ENCODE data around the gene KPNB1. TPM values are rescaled to one million over a fixed set of nuclear protein-coding genes. Genes with fewer than 3 reads are reported as not detected.

The KPNB1 gene
- total RNA-seq, 1 donor from 2014 or later, result 298 TPM

DNA sequence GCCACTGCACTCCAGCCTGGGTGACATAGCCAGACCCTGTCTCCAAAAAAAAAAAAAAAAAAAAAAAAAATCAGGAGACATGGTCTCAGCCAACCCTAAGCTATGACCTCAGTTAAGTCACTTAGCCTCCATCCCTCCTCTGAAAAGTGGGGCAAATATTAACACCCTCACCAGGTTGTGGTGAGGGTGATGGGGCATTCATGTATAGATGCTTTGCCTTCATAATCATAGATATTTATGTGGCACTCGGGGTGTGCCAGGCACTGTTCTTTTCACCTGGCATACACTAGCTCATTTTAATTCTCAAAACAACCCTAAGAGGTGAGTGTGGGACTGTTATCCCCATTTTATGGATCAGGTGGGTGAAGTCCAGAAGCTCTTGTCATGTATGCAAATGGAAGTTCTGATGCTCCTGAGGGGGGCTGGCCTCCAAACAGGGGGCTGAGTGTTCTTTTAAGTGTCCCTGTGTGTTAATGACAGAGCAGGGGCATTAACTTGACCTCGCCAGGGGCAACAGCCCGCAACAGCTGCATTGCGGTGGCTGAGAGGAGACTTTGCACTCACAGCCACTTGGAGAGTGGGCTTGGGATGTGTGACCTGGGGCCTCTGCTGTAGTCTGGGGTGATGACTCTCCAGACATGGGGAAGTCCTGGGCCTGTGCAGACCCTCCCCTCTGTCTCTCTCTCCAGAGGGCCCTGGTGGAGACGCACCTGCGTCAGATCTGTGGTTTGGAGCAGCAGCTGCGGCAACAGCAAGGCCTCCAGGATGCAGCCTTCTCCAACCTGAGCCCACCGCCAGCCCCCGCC is 48.4 kb downstream of the KPNB1 start:
- DNase-seq (ENCODE audit: low spot score), result peak; percentile 59
- Mint-ChIP-seq H3K4me1 (ENCODE audit: low read depth) (peaks cover 17% of the 10 kb centered on the region), H3K4me3 (ENCODE audit: unreplicated experiment) (no peak overlapping the region), H3K9me3 (ENCODE audit: low read depth) (no peaks in the 10 kb centered on the region), H3K27ac (ENCODE audit: unreplicated experiment) (no peak overlapping the region), H3K36me3 (ENCODE audit: low read depth) (peaks cover 10% of the 10 kb centered on the region), H3K27me3 (ENCODE audit: low read depth) (no peaks in the 10 kb centered on the region)
- TF ChIP-seq, protein P1, sequence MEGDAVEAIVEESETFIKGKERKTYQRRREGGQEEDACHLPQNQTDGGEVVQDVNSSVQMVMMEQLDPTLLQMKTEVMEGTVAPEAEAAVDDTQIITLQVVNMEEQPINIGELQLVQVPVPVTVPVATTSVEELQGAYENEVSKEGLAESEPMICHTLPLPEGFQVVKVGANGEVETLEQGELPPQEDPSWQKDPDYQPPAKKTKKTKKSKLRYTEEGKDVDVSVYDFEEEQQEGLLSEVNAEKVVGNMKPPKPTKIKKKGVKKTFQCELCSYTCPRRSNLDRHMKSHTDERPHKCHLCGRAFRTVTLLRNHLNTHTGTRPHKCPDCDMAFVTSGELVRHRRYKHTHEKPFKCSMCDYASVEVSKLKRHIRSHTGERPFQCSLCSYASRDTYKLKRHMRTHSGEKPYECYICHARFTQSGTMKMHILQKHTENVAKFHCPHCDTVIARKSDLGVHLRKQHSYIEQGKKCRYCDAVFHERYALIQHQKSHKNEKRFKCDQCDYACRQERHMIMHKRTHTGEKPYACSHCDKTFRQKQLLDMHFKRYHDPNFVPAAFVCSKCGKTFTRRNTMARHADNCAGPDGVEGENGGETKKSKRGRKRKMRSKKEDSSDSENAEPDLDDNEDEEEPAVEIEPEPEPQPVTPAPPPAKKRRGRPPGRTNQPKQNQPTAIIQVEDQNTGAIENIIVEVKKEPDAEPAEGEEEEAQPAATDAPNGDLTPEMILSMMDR (IDR thresholded peaks at IDR 0.05), result no peak

DNA sequence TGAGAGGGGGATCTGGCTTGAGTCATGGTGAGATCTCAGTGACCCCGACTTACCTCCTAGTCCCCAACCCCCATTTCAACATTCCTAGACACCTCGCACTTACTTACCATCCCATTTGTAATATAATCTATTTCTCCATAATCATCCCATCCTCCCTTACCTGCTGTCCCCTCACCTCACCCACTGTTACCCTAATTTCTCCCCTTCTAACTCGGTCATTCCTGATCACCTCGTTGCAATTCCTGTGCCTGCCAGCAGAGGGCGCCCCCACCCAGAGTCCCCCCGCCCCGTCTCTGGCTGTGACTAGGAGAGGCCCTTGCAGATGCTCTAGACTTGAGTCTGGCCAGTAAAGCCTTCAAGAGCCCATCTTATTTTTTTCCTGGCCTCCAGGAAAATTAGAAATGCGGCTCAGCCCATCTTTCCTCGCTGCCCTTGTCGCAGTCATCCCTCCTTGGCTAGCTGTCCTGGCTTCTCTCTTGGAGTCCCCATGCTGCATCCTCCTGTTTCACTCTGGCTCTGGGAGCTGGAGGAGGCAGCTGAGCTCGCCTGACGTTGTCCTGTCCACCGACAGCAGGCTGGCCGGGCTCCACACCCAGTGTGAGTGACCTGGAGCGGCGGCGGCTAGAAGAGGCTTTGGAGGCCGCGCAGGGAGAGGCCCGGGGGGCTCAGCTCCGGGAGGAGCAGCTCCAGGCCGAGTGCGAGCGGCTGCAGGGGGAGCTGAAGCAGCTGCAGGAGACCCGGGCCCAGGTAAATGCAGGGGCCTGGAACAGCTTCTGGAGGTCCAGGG is 49.2 kb downstream of the KPNB1 start:
- Mint-ChIP-seq H3K4me1 (ENCODE audit: low read depth) (peaks cover 12% of the 10 kb centered on the region), H3K27me3 (ENCODE audit: low read depth) (no peaks in the 10 kb centered on the region), H3K36me3 (ENCODE audit: low read depth) (peaks cover 11% of the 10 kb centered on the region), H3K4me3 (ENCODE audit: unreplicated experiment) (no peak overlapping the region), H3K27ac (ENCODE audit: unreplicated experiment) (no peak overlapping the region), H3K9me3 (ENCODE audit: low read depth) (no peaks in the 10 kb centered on the region)
- DNase-seq (ENCODE audit: low spot score), result peak; percentile 93
- TF ChIP-seq, protein P1 (IDR thresholded peaks at IDR 0.05), result peak; percentile 92

DNA sequence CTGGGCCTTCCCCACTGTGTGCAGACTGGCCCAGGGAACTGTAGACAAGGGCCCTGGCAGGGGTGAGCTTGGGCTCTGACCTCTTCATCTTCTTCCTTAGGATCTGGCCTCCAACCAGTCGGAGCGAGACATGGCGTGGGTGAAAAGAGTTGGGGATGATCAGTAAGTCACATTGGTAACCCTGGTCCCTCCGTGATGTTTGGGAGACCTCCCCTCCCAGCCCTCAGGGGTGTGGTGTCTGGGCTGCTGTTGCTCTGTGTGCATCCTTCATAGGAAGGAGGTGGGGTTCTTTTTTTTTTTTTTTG is 49.8 kb downstream of the KPNB1 start:
- Mint-ChIP-seq H3K36me3 (ENCODE audit: low read depth) (peaks cover 11% of the 10 kb centered on the region), H3K27ac (ENCODE audit: unreplicated experiment) (no peak overlapping the region), H3K4me3 (ENCODE audit: unreplicated experiment) (no peak overlapping the region), H3K4me1 (ENCODE audit: low read depth) (peaks cover 12% of the 10 kb centered on the region), H3K9me3 (ENCODE audit: low read depth) (no peaks in the 10 kb centered on the region), H3K27me3 (ENCODE audit: low read depth) (no peaks in the 10 kb centered on the region)
- TF ChIP-seq, protein P1 (IDR thresholded peaks at IDR 0.05), result no peak
- no peak for DNase-seq (ENCODE audit: low spot score)

DNA sequence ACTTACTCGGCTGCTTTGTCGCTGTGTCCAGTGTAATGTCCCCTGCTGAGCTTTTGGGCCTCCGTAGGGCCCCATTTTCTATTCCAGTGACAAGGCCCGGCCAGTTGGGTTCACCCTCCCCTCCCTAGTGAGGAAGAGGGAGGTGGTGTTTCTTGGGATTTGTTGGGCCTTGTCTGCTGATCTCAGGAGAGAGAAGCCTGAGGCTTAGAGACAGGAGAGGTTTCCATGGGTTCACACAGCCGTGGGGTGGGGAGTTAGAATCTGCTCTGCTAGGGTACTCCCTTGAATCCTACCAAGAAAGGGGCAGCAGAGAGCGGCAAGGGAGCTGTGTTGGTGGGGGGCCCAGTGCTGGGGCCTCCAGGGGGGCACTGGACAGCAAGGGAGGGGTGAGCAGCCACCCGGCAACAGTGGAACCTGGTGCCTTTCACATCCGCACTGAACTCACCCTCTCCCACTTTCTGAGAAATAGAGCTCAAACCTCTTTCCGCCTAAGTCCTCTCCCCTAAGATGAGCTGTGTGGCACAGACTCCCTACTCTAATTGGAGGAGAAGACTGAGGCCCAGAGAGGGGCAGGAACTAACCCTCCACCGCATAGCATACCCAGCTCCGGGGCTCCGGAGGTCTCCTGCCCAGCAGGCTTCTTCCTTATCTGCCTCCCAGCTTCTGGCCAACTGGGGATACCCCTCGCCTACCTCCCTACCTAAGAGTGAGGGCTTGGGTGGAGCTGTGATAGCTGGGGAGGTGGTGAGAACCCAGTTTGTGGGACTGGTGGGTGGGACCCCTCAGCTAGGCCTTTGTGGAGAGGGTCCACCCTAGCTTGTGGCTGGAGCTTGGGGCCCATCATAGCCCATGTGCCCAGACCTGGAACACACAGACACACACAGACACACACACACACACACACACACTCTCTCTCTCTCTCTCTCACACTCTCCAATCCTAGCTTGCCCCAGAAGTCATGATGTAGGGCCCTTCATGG is 51.0 kb downstream of the KPNB1 start:
- Mint-ChIP-seq H3K4me3 (ENCODE audit: unreplicated experiment) (no peak overlapping the region), H3K27ac (ENCODE audit: unreplicated experiment) (no peak overlapping the region), H3K36me3 (ENCODE audit: low read depth) (peaks cover 14% of the 10 kb centered on the region), H3K27me3 (ENCODE audit: low read depth) (no peaks in the 10 kb centered on the region), H3K4me1 (ENCODE audit: low read depth) (peaks cover 4% of the 10 kb centered on the region), H3K9me3 (ENCODE audit: low read depth) (no peaks in the 10 kb centered on the region)
- peak; percentile 68 for DNase-seq (ENCODE audit: low spot score)
- TF ChIP-seq, protein P1 (IDR thresholded peaks at IDR 0.05), result no peak

DNA sequence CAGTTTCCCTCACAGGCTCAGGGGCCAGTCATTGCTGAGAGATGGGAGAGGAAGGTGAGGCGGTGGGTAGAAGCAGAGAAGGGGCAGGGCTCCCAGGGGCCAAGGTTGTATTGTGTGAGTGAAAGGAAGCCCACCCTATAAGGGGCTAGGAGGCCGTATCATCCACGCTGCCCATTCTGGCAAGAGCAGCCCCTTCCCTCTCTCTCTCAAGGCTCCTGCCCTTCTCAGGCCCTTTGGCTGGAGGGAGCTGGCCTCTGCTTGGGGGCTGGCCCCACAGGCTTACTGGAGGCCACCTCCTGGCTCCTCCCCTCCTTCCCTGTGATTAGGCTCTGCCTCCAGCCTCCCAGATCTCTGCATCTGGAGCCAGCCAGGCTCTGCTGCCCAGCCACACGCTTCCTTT is 51.9 kb downstream of the KPNB1 start:
- H3K4me1 Mint-ChIP-seq (ENCODE audit: low read depth), result peaks cover 5% of the 10 kb centered on the region
- peaks cover 14% of the 10 kb centered on the region for H3K36me3 Mint-ChIP-seq (ENCODE audit: low read depth)
- H3K27me3 Mint-ChIP-seq (ENCODE audit: low read depth), result no peaks in the 10 kb centered on the region
- no peak overlapping the region for H3K27ac Mint-ChIP-seq (ENCODE audit: unreplicated experiment)
- no peaks in the 10 kb centered on the region for H3K9me3 Mint-ChIP-seq (ENCODE audit: low read depth)
- TF ChIP-seq, protein P1 (IDR thresholded peaks at IDR 0.05), result no peak
- DNase-seq (ENCODE audit: low spot score), result no peak
- no peak overlapping the region for H3K4me3 Mint-ChIP-seq (ENCODE audit: unreplicated experiment)
